GM12878 (cell line): ENCODE data around the gene EFHD2. TPM values are rescaled to one million over a fixed set of nuclear protein-coding genes. Genes with fewer than 3 reads are reported as not detected.
A peak's percentile ranks its signal among the peaks of the same experiment; 100 is the strongest.

Experiments
- CHD4 ChIP-seq: fragments of 200-600 bp; sonication (generic); IDR thresholded peaks from 2 replicates; pipeline ENCODE4 v1.6.1; 2016; ENCODE audit warnings: mild to moderate bottlenecking
- CREB1 ChIP-seq: IDR thresholded peaks from 2 replicates; pipeline ENCODE4 v1.6.1; 2012; ENCODE audit warnings: low read depth, mild to moderate bottlenecking, inconsistent platforms
- CREM ChIP-seq: IDR thresholded peaks from 2 replicates; pipeline ENCODE4 v1.6.1; 2014; ENCODE audit warnings: antibody characterized with exemption, low read depth
- E2F8 ChIP-seq: fragments of 450-650 bp; IDR thresholded peaks from 2 replicates; pipeline ENCODE4 v1.6.1; 2018; ENCODE audit warnings: mild to moderate bottlenecking, low read depth, moderate library complexity; ENCODE audit not compliant: partially characterized antibody
- E4F1 ChIP-seq: fragments of 450-650 bp; IDR thresholded peaks from 2 replicates; pipeline ENCODE4 v1.6.1; 2018; ENCODE audit warnings: borderline replicate concordance, mild to moderate bottlenecking; ENCODE audit not compliant: partially characterized antibody
- HDAC6 ChIP-seq: fragments of 200-600 bp; sonication (generic); IDR thresholded peaks from one replicate; pipeline ENCODE4 v1.8.0; 2017; ENCODE audit warnings: antibody characterized with exemption; ENCODE audit not compliant: unreplicated experiment
- PRDM15 ChIP-seq: fragments of 450-650 bp; formaldehyde crosslinking; IDR thresholded peaks from 2 replicates; pipeline ENCODE4 v1.4.0; 2020; ENCODE audit warnings: mild to moderate bottlenecking, moderate library complexity
- RB1 ChIP-seq: fragments of 450-650 bp; formaldehyde crosslinking; IDR thresholded peaks from 2 replicates; pipeline ENCODE4 v1.6.1; 2017; ENCODE audit warnings: mild to moderate bottlenecking, borderline replicate concordance
- RCOR1 ChIP-seq: conservative IDR thresholded peaks from 2 replicates; pipeline ENCODE4 v1.6.1; 2012; ENCODE audit warnings: low read depth, low read length, improper control_type of control experiment
- SIN3A ChIP-seq: IDR thresholded peaks from 2 replicates; pipeline ENCODE4 v1.6.1; 2012; ENCODE audit warnings: low read depth, low read length, improper control_type of control experiment
- SMC3 ChIP-seq: IDR thresholded peaks from 2 replicates; pipeline ENCODE4 v1.6.1; 2011; ENCODE audit warnings: low read length, improper control_type of control experiment, borderline replicate concordance
- YBX1 ChIP-seq: fragments of 450-650 bp; IDR thresholded peaks from 2 replicates; pipeline ENCODE4 v1.6.1; 2016; ENCODE audit warnings: antibody characterized with exemption
- ZBED1 ChIP-seq: IDR thresholded peaks from 2 replicates; pipeline ENCODE4 v1.6.1; 2016; ENCODE audit warnings: borderline replicate concordance
- polyA plus RNA-seq, 11 experiments: library from polyadenylated mRNA; depleted of rRNA in 4 of 11; unstranded in 6 of 11; stranded (reverse) in 5 of 11; fragments of >200 nt; fragmentation: Nextera tagmentation in 4 of 11; fragmentation: Illumina TruSeq in 1 of 11; extraction: Ambion mirVana in 4 of 11; extraction: Trizol in 1 of 11; gene quantifications; 1 replicate in 1 of 11; 2 replicates in 10 of 11; pipeline versions ENCODE4 v1.2.1 to v1.2.3, GENCODE V29; 2011 to 2016; ENCODE audit warnings: inconsistent platforms in 2 of 11, missing spikeins in 2 of 11, low read depth in 1 of 11
- total RNA-seq, 4 experiments: library from RNA; depleted of rRNA in 3 of 4; stranded (reverse); fragments of >200 nt in 3 of 4; fragmentation: Illumina TruSeq in 1 of 4; extraction: Trizol in 1 of 4; gene quantifications; 2 replicates each; pipeline versions ENCODE4 v1.2.1 to v1.2.3, GENCODE V29; 2013 to 2021
- TF ChIP-seq, protein P1 (sequence below): IDR thresholded peaks from 2 replicates; pipeline ENCODE4 v1.6.1; 2012; ENCODE audit warnings: low read length, inconsistent platforms
- TF ChIP-seq, protein P2 (sequence below): fragments of 450-650 bp; IDR thresholded peaks from 2 replicates; pipeline ENCODE4 v1.6.1; 2017; ENCODE audit warnings: borderline replicate concordance

The EFHD2 gene
- total and polyA plus RNA-seq, 10 of the 15 experiments (the other 5 are each of a cell fraction or from before 2014, with no cell fraction given): 4.0 to 114 (median 66.1) TPM

- TF ChIP-seq PRDM15 (CRISPR knock-in tag) (no peak), E4F1 (no peak), CREB1 (no peak), SIN3A (no peak), RB1 (no peak), ZBED1 (no peak), YBX1 (no peak), SMC3 (no peak), E2F8 (no peak), CHD4 (no peak), CREM (peak; percentile 68), HDAC6 (no peak), RCOR1 (no peak)
- TF ChIP-seq, protein P1, sequence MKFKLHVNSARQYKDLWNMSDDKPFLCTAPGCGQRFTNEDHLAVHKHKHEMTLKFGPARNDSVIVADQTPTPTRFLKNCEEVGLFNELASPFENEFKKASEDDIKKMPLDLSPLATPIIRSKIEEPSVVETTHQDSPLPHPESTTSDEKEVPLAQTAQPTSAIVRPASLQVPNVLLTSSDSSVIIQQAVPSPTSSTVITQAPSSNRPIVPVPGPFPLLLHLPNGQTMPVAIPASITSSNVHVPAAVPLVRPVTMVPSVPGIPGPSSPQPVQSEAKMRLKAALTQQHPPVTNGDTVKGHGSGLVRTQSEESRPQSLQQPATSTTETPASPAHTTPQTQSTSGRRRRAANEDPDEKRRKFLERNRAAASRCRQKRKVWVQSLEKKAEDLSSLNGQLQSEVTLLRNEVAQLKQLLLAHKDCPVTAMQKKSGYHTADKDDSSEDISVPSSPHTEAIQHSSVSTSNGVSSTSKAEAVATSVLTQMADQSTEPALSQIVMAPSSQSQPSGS: peak; percentile 47; the same call in 1 of the 2 replicates
- TF ChIP-seq, protein P2, sequence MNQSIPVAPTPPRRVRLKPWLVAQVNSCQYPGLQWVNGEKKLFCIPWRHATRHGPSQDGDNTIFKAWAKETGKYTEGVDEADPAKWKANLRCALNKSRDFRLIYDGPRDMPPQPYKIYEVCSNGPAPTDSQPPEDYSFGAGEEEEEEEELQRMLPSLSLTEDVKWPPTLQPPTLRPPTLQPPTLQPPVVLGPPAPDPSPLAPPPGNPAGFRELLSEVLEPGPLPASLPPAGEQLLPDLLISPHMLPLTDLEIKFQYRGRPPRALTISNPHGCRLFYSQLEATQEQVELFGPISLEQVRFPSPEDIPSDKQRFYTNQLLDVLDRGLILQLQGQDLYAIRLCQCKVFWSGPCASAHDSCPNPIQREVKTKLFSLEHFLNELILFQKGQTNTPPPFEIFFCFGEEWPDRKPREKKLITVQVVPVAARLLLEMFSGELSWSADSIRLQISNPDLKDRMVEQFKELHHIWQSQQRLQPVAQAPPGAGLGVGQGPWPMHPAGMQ: no peak
Measured at GRCh38 chr1:15417059-15417934, 7.6 kb downstream of the EFHD2 start (continued).
